AG10803 (cell line): ENCODE measurements around the gene SERTAD3.
A peak's percentile ranks its signal among the peaks of the same experiment; 100 is the strongest.

ENCODE experiments used
- DNase-seq: peaks from one replicate; pipeline ENCODE4 v3.0.0; 2010; ENCODE audit warnings: low read depth
- H3K4me3 ChIP-seq: 2 replicates; pipeline ENCODE4 v1.5.1; 2011; ENCODE audit warnings: mild to moderate bottlenecking, low read length, control low read depth
- TF ChIP-seq, protein P1 (sequence below): conservative IDR thresholded peaks from 2 replicates; pipeline ENCODE4 v1.5.1; 2011; ENCODE audit warnings: mild to moderate bottlenecking, low read length, control low read depth, inconsistent platforms

SERTAD3 gene

DNA sequence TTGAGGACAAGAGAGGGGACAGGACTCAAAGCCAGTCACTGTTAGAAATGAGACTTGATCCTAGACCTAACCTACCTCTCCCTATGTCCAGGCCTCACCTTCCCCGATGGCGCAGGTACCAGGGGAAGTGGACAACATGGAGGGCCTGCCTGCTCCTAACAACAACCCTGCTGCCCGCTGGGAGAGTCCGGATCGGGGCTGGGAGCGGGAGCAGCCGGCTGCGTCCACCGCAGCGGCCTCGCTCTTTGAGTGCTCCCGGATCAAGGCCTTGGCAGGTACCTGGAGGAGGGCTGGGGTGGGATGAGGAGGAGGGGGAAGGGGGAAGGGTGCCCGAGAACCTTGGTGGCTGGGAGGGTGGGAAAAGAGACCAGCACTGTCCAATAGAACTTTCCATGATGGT, 28.4 kb upstream of the SERTAD3 start:
- TF ChIP-seq, protein P1, sequence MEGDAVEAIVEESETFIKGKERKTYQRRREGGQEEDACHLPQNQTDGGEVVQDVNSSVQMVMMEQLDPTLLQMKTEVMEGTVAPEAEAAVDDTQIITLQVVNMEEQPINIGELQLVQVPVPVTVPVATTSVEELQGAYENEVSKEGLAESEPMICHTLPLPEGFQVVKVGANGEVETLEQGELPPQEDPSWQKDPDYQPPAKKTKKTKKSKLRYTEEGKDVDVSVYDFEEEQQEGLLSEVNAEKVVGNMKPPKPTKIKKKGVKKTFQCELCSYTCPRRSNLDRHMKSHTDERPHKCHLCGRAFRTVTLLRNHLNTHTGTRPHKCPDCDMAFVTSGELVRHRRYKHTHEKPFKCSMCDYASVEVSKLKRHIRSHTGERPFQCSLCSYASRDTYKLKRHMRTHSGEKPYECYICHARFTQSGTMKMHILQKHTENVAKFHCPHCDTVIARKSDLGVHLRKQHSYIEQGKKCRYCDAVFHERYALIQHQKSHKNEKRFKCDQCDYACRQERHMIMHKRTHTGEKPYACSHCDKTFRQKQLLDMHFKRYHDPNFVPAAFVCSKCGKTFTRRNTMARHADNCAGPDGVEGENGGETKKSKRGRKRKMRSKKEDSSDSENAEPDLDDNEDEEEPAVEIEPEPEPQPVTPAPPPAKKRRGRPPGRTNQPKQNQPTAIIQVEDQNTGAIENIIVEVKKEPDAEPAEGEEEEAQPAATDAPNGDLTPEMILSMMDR = no peak
- DNase-seq = no peak
- H3K4me3 ChIP-seq = no peak overlapping the region

DNA sequence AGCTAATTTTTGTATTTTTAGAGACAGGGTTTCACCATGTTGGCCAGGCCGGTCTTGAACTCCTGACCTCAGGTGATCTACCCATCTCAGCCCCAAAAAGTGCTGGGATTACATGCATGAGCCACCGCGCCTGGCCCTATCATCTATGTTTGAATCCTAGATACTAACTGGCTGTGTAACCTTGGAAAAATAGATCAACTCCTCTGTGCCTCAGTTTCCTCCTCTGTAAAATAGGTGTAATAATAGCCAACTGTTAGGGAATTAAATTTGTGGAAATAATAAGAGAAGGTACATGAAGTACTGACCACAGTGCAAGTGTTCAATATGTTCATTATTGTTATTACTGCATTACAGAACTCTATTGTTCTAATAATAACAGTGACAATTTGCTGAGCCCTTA, 27.0 kb upstream of the SERTAD3 start:
- DNase-seq = no peak
- TF ChIP-seq, protein P1 = no peak
- no peak overlapping the region for H3K4me3 ChIP-seq

DNA sequence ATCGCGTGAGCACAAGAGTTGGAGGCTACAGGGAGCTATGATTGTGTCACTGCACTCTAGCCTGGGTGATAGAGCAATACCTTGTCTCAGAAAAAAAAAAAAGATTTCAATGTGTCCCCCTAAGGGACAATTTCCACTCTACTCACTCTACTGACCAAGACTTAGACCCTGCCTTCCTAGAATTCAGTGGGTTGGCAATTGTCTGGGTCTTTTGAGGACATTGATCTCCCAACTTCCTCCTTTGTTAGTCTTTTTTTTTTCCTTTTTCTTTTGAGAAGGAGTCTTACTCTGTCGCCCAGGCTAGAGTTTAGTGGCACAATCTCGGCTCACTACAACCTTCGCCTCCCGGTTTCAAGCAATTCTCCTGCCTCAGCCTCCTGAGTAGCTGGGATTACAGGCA, 24.9 kb upstream of the SERTAD3 start:
- TF ChIP-seq, protein P1 = no peak
- no peak for DNase-seq
- no peak overlapping the region for H3K4me3 ChIP-seq

DNA sequence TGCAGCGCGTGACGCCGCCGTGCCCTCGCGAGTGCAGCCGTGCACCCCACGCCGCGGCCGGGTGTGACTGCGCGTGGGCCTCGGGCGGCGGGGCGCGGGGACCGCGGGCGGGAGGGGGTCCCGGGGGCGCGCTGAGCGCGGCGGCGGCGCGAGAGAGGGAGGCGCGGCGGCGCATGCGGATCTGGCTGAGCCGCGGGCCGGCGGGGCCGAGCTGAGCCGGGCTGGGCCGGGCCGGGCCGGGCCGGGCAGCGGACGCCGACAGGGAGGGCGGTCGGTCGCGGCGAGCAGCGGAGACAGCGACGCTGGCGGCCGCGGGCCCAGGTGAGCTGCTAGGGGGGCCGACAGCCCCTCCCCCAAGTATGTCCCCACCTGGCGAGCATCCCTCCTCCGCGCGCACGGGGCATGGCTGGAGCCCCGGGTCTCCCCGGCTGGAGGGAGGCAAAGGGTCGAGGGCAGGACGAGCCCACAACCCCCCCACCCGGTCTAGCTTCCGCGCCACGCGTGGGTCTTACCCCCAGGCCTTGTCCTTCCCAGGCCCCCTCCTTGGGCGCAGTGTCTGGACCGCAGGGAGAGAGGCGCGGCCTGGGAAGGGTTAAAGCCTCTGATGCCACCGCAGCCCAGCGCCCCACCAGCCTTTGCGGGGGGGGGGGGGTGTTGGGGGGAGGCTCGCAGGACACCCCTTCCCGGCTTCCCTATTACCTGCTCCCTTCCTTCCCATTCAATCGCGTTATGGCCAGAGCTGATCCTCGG, 23.0 kb upstream of the SERTAD3 start, which contains the start of gene SPTBN4:
Gene SPTBN4, plus strand, starts transcription at position 17 of the 750 bp plus-strand sequence. CDS start 5,621 bp downstream, outside the sequence.
- DNase-seq = no peak
- peak within 1 kb of the TSS; percentile 63 for H3K4me3 ChIP-seq
- TF ChIP-seq, protein P1 = no peak

DNA sequence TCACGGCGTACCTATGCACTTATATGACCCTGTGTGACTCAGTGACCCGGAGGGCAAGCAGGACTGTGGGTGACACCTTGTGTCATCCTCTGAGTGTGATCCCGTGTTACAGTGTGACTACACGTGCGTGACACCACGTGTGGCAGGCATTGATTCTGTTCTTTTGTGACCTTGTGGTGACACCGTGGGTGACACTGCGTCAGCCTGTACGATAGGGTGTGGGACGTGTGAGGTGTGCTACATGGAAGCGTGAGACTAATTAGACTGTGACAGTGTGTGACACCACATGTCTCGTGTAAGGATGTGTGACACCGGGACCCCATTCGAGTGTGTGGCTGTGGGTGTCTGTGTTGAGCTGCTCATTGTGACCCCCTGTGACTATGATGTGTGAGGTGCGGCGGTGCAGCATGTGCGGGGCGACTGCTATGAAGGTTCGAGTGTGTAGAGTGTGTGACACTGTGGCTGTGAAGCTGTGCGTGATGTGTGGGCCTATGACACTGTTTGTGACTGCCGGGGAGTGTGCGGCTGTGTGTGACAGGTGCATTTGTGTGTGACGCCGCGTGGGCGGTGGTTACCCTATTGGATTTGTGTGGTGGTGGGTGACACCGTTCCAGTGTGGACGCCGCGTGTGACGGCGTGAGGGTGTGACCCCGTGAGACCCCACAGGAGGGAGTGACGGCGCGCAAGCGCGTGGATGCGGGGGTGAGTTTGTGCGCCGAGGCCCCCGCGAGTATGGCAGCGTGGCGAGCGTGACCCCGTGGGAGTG, 22.3 kb upstream of the SERTAD3 start:
- TF ChIP-seq, protein P1 = no peak
- peak overlapping the region; percentile 63 for H3K4me3 ChIP-seq

DNA sequence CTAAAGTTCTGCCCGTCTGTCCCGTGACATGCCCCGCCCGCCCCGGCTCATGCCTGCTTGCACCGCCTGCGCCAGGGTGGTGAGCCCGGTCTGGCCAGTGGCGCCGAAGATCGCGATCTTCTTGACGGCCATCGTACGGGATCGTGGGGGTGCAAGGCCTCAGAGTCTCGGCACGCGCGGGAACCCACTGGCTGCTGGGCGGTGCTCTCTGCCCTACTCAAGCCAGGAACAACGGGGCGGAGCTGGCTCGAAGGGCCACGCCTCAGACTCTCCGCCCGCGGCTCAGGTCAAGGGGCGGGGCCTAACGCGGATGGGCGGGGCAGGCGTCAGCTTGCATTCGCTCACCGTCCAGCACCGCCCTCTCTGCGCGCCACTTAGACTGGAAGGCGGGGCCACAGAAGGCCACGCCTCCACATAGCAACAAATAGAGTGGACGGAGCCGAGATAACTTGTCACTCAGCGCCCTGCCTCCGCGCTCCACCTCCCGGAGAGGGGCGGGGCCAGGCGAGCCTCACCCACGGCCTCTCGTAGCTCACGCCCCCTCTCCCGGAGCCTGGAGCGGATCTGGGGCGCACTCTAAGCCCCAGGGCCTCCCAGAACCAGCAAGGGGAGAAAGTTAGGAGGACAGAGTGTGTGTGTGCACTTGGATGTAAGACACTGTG, 21.6 kb upstream of the SERTAD3 start, which contains the start of gene BLVRB:
Gene BLVRB, minus strand, starts transcription at position 189 of the 662 bp plus-strand sequence. Its CDS starts 57 bp downstream, at position 132.
- TF ChIP-seq, protein P1 = no peak
- peak within 1 kb of the TSS; percentile 80 for H3K4me3 ChIP-seq
- DNase-seq = peak; percentile 99

More for the DNA sequence above, 22.3 kb upstream of the SERTAD3 start:
- DNase-seq = no peak
